IMR-90 (cell line): Measurements from ENCODE around the gene MGRN1. TPM values are rescaled to one million over a fixed set of nuclear protein-coding genes. Genes with fewer than 3 reads are reported as not detected.

Experiments
- ATAC-seq: fragments of 200-7000 bp; cut with Tn5 transposase; 2 replicates; pipeline ENCODE4 v1.9.1; 2020; ENCODE audit warnings: low read depth, mild to moderate bottlenecking, moderate library complexity
- BruUV-seq: library from RNA; stranded (reverse); fragments of 400-500 nt; replicated peaks from 2 replicates; lab custom pipeline; 2021; lab: Mats Ljungman, UMichigan
- CTCF ChIA-PET: fragments of 300-600 bp; formaldehyde crosslinking; extraction: SDS; loops from one replicate; lab custom pipeline; 2021; ENCODE audit warnings: antibody characterized with exemption; lab: Yijun Ruan, JAX
- POLR2A ChIA-PET: fragments of 300-600 bp; sonication (Branson Sonifier 250); formaldehyde crosslinking; loops from one replicate; lab custom pipeline; 2022; ENCODE audit warnings: antibody characterized with exemption; ENCODE audit not compliant: unreplicated experiment; lab: Charles Lee
- DNase-seq: peaks from one replicate; pipeline ENCODE4 v3.0.0; 2013
- H2AFZ ChIP-seq: replicated peaks from 2 replicates; pipeline ENCODE3; 2013; ENCODE audit warnings: low read length, mild to moderate bottlenecking; ENCODE audit not compliant: poor library complexity
- H2AK5ac ChIP-seq: 2 replicates; pipeline ENCODE4 v1.6.1; 2013; ENCODE audit warnings: low read depth, low read length, inconsistent platforms
- H2AK9ac ChIP-seq: replicated peaks from 2 replicates; pipeline ENCODE3; 2013; ENCODE audit warnings: mild to moderate bottlenecking, low read depth, low read length, moderate library complexity; ENCODE audit not compliant: poor library complexity
- H2BK120ac ChIP-seq: 2 replicates; pipeline ENCODE4 v1.6.1; 2013; ENCODE audit warnings: low read depth, low read length, inconsistent platforms
- H2BK15ac ChIP-seq: 3 replicates; pipeline ENCODE4 v1.6.1; 2013; ENCODE audit warnings: low read depth, low read length, inconsistent platforms
- H2BK20ac ChIP-seq: 2 replicates; pipeline ENCODE4 v1.6.1; 2013; ENCODE audit warnings: low read depth, mild to moderate bottlenecking, inconsistent platforms, low read length, moderate library complexity
- H2BK5ac ChIP-seq: 2 replicates; pipeline ENCODE4 v1.6.1; 2013; ENCODE audit warnings: mild to moderate bottlenecking, low read depth, low read length, inconsistent platforms; ENCODE audit not compliant: poor library complexity, severe bottlenecking
- H3K14ac ChIP-seq: replicated peaks from 2 replicates; pipeline ENCODE4 v1.6.1; 2013; ENCODE audit warnings: low read depth, low read length, inconsistent platforms
- H3K18ac ChIP-seq: 2 replicates; pipeline ENCODE4 v1.6.1; 2013; ENCODE audit warnings: low read depth, low read length, control low read depth
- H3K23ac ChIP-seq: 2 replicates; pipeline ENCODE4 v1.6.1; 2013; ENCODE audit warnings: low read depth, low read length, inconsistent platforms
- H3K27ac ChIP-seq: 2 replicates; pipeline ENCODE4 v1.5.1; 2013; ENCODE audit warnings: mild to moderate bottlenecking, control low read depth, low read length; ENCODE audit not compliant: insufficient read depth
- H3K27me3 ChIP-seq: 2 replicates; pipeline ENCODE4 v1.6.1; 2013; ENCODE audit warnings: low read length; ENCODE audit not compliant: control insufficient read depth, insufficient read depth
- H3K36me3 ChIP-seq: 2 replicates; pipeline ENCODE4 v1.6.1; 2013; ENCODE audit warnings: low read length, mixed read lengths; ENCODE audit not compliant: control insufficient read depth, insufficient read depth
- H3K4ac ChIP-seq: 2 replicates; pipeline ENCODE4 v1.6.1; 2013; ENCODE audit warnings: low read depth, low read length, inconsistent platforms
- H3K4me1 ChIP-seq: 2 replicates; pipeline ENCODE4 v1.6.1; 2013; ENCODE audit warnings: low read length, mixed read lengths; ENCODE audit not compliant: control insufficient read depth, insufficient read depth
- H3K4me2 ChIP-seq: 2 replicates; pipeline ENCODE4 v1.6.1; 2013; ENCODE audit warnings: low read depth, mild to moderate bottlenecking, control low read depth, low read length, moderate library complexity
- H3K4me3 ChIP-seq: 2 replicates; pipeline ENCODE4 v1.5.1; 2013; ENCODE audit warnings: low read depth, mild to moderate bottlenecking, control low read depth, low read length, moderate library complexity; ENCODE audit not compliant: insufficient read depth
- H3K56ac ChIP-seq: 2 replicates; pipeline ENCODE4 v1.6.1; 2013; ENCODE audit warnings: low read length, inconsistent platforms; ENCODE audit not compliant: insufficient read depth; ENCODE audit errors: extremely low read depth
- H3K79me1 ChIP-seq, 2 experiments: 2 replicates each; pipeline ENCODE4 v1.6.1; 2013; ENCODE audit warnings: low read length in 2 of 2, inconsistent platforms in 1 of 2, low read depth in 1 of 2
- H3K9ac ChIP-seq: 2 replicates; pipeline ENCODE4 v1.6.1; 2013; ENCODE audit warnings: low read depth, low read length, control low read depth
- H3K9me1 ChIP-seq: 2 replicates; pipeline ENCODE4 v1.6.1; 2013; ENCODE audit warnings: low read length, inconsistent platforms; ENCODE audit not compliant: insufficient read depth
- H3K9me3 ChIP-seq: 2 replicates; pipeline ENCODE4 v1.6.1; 2013; ENCODE audit warnings: low read length; ENCODE audit not compliant: control insufficient read depth, insufficient read depth
- H4K20me1 ChIP-seq: 2 replicates; pipeline ENCODE4 v1.6.1; 2013; ENCODE audit warnings: low read length, inconsistent platforms; ENCODE audit not compliant: insufficient read depth
- H4K5ac ChIP-seq: 2 replicates; pipeline ENCODE4 v1.6.1; 2013; ENCODE audit warnings: mild to moderate bottlenecking, low read depth, low read length, control low read depth
- H4K8ac ChIP-seq, 2 experiments: 2 replicates each; pipeline ENCODE4 v1.6.1; 2013; ENCODE audit warnings: low read depth in 2 of 2, low read length in 2 of 2, control low read depth in 1 of 2, inconsistent platforms in 1 of 2
- H4K91ac ChIP-seq: 2 replicates; pipeline ENCODE4 v1.6.1; 2013; ENCODE audit warnings: low read depth, low read length, inconsistent platforms; ENCODE audit not compliant: insufficient read depth
- BHLHE40 ChIP-seq: fragments of 150-350 bp; IDR thresholded peaks from 2 replicates; pipeline ENCODE4 v1.6.1; 2016; ENCODE audit warnings: mild to moderate bottlenecking, low read depth, low read length
- CEBPB ChIP-seq: IDR thresholded peaks from 2 replicates; pipeline ENCODE4 v1.6.1; 2012; ENCODE audit warnings: low read depth, low read length, improper control_type of control experiment
- CHD1 ChIP-seq: IDR thresholded peaks from 2 replicates; pipeline ENCODE4 v1.6.1; 2012; ENCODE audit warnings: low read depth, low read length, improper control_type of control experiment
- MAFK ChIP-seq: IDR thresholded peaks from 2 replicates; pipeline ENCODE4 v1.6.1; 2012; ENCODE audit warnings: low read depth, low read length, improper control_type of control experiment
- MXI1 ChIP-seq: IDR thresholded peaks from 2 replicates; pipeline ENCODE4 v1.6.1; 2012; ENCODE audit warnings: low read depth, mild to moderate bottlenecking, low read length, moderate library complexity, borderline replicate concordance
- NFE2L2 ChIP-seq: fragments of 150-350 bp; IDR thresholded peaks from 2 replicates; pipeline ENCODE4 v1.6.1; 2016; ENCODE audit warnings: low read depth, mild to moderate bottlenecking, low read length
- WGBS, 2 experiments: methylation state at CpG; one replicate each; pipeline versions ENCODE4 v1.1.5 to v1.1.7; 2013; ENCODE audit warnings: missing lambda C conversion rate in 2 of 2; ENCODE audit not compliant: insufficient read length in 1 of 2; ENCODE audit errors: extremely low coverage in 2 of 2; 5-methylcytosine and 5-hydroxymethylcytosine counted together
- dilution Hi-C: fragments of 300-500 bp; cut with HindIII; formaldehyde crosslinking; loops from one replicate; pipeline ENCODE4 v1.14.3; 2018; ENCODE audit warnings: low sequenced_read_pairs; ENCODE audit not compliant: unreplicated experiment
- in situ Hi-C: fragments of 300-500 bp; cut with MboI; formaldehyde crosslinking; loops from 3 replicates; pipeline ENCODE4 v1.14.3; 2019; ENCODE audit warnings: low sequenced_read_pairs, inconsistent platforms, mixed read lengths
- intact Hi-C: fragments of 100-400 bp; cut with micrococcal nuclease; formaldehyde crosslinking; loops from 2 replicates; pipeline ENCODE4 v1.10.0; 2022
- polyA plus RNA-seq, 3 experiments: library from polyadenylated mRNA; depleted of rRNA; stranded (reverse); fragments of >200 nt; gene quantifications; 2 replicates each; pipeline ENCODE4 v1.2.3, GENCODE V29; 2012; ENCODE audit warnings: low replicate concordance in 1 of 3
- total RNA-seq: library from RNA; depleted of rRNA; stranded (reverse); fragments of >200 nt; gene quantifications from 2 replicates; pipeline ENCODE4 v1.2.3, GENCODE V29; 2012

The MGRN1 gene
- total and polyA plus RNA-seq, 2 of the 4 experiments (the other 2 are of a cell fraction) = 11.7 to 32.7 TPM

DNA sequence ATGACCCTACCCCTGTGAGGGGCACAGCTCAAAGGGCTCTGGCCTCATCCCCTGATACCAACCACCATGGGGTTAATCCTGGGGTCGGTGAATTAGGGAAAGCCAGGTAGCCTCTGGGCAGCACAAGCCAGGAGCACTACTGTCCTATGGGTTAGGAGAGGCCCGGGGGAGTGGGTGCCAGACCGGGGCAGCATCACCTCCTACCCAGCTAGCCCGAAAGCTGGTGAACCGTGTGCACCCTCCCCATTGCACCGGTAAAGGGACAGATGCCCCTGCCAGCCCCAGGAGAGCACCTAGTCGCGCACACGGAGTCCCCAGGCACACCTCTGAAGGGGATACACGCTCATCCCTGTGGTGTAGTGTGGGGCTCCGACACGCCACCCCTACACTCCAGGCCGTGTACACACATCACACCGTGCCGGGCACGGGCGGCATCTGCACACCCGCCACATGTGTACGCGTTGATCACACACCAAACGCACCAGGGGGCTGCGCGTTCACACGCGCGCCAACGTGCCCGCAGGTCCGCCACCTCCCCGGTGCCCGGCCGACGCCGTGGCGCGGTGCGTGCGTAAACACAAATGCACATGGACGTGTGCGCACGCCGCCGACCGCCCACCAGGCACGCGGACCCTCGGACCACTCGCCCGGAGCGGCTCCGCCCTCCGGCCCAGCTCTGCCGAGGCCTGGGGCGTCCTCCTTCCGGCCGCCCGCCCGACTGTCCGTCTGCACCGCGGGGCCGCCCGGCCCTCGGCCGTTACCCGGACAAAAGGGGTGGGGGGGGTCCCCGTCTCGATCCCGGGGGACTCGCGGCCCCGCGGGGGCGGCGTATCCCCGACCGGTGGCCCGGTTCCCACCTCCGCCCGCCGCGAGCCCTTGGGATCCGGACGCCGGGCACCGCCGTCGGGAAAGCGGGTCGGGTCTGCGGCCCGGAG lies 10.7 kb upstream of the MGRN1 start:
- Histone ChIP-seq H3K14ac (peak overlapping the region; percentile 74), H3K36me3 (peaks cover 6% of the 10 kb centered on the region; the same call in 1 of the 2 replicates), H2BK5ac (peak overlapping the region; percentile 91), H2BK20ac (no peak overlapping the region), H3K27ac (peak overlapping the region; percentile 99), H4K91ac (peak overlapping the region; percentile 18; the same call in 1 of the 2 replicates), H3K23ac (peak overlapping the region; percentile 79), H3K4ac (peak overlapping the region; percentile 85), H2AK9ac (peak overlapping the region; percentile 78), H4K20me1 (peaks cover 48% of the 10 kb centered on the region), H3K4me2 (peak overlapping the region; percentile 100), H3K27me3 (no peaks in the 10 kb centered on the region), H3K79me1 (peaks cover 16 to 54% of the 10 kb centered on the region in 2 experiments), H2AK5ac (peak overlapping the region; percentile 68), H4K5ac (peak overlapping the region; percentile 18; the same call in 1 of the 2 replicates), H3K4me1 (peaks cover 25% of the 10 kb centered on the region), H3K18ac (no peak overlapping the region; the same call in 1 of the 2 replicates), H2AFZ (peak overlapping the region; percentile 98), H4K8ac (peak overlapping the region; percentile 68 to 89; a peak in 2 of 4 replicates), H2BK15ac (no peak overlapping the region), H3K56ac (peak overlapping the region; percentile 2; the same call in 1 of the 2 replicates), H3K9ac (peak overlapping the region; percentile 97), H2BK120ac (no peak overlapping the region), H3K9me3 (no peaks in the 10 kb centered on the region), H3K9me1 (peaks cover 8% of the 10 kb centered on the region), H3K4me3 (peak overlapping the region; percentile 100)
- CTCF ChIA-PET = no interaction called here
- dilution Hi-C loops = no loop called here
- 0% methylated on average over 29 of the region's 92 CpGs; no CpG with 5 or more reads in 1 of the 2 experiments for WGBS, 2 experiments
- POLR2A ChIA-PET = no interaction called here
- in situ Hi-C loops = no loop called here
- BruUV-seq = no TSS peak
- DNase-seq = peak; percentile 48
- ATAC-seq = peak; percentile 13
- TF ChIP-seq CEBPB (no peak), NFE2L2 (no peak), MXI1 (peak; percentile 97), CHD1 (0 out of 2 replicates have a peak, but pooled peaks have one; percentile 11), BHLHE40 (peak; percentile 71), MAFK (no peak)
- intact Hi-C loops = loop anchor here (2.0 kb wide), 1 partner anchor 343 kb away; no protein-coding TSS in a partner anchor
